ENCODE measurements around the gene CD302. TPM values are rescaled to one million over a fixed set of nuclear protein-coding genes. Genes with fewer than 3 reads are reported as not detected.

The CD302 gene
- total and polyA plus RNA-seq, 10 of the 15 experiments (the other 5 are each of a cell fraction or from before 2014, with no cell fraction given): 0.48 to 4.0 (median 2.1) TPM

GRCh38 chr2:159738509-159739390, 59.3 kb downstream of the CD302 start:
- H3K79me2 ChIP-seq (ENCODE audit: control insufficient read depth, insufficient read depth, low read length): peaks cover 47% of the 10 kb centered on the region
- peak; percentile 40 for ATAC-seq

GRCh38 chr2:159737917-159738296, 60.1 kb downstream of the CD302 start:
- ChIA-PET RAD21 (ENCODE audit: unreplicated experiment) (no interaction called here), SMC1A (ENCODE audit: uncharacterized antibody, unreplicated experiment) (interaction anchor here (1.0 to 12.5 kb wide), 3 partner anchors 9 to 20 kb away, joined by 4 to 84 read pairs (median 5); no protein-coding TSS in a partner anchor), CTCF (interaction anchor here (1.5 kb wide), 1 partner anchor 181 kb away, joined by 3 read pairs; no protein-coding TSS in a partner anchor), POLR2A (no interaction called here)
- no peaks in the 10 kb centered on the region for H3K27me3 ChIP-seq (replicated peaks in 1 of 2; ENCODE audit: control insufficient read depth in 2 of 2, insufficient read depth in 2 of 2, low read length in 1 of 2)
- in situ Hi-C loops (cut with MboI) (no loop called here), intact Hi-C loops (cut with micrococcal nuclease; ENCODE audit: unreplicated experiment) (no loop called here)
- peaks cover 3% of the 10 kb centered on the region; the same call in 1 of the 2 replicates for H4K20me1 ChIP-seq (ENCODE audit: control insufficient read depth, insufficient read depth)
- H3K27ac ChIP-seq (ENCODE audit: control insufficient read depth, insufficient read depth): no peak overlapping the region
- no peak for DNase-seq (ENCODE audit: low read depth, low spot score)
- no peak overlapping the region for H2AFZ ChIP-seq (ENCODE audit: control insufficient read depth, low read depth, low read length)
- WGBS (ENCODE audit: insufficient coverage, insufficient replicate concordance, low lambda C conversion rate, missing lambda C conversion rate): over 99% methylated on average over 11 of the region's 11 CpGs
- no TSS peak for BruUV-seq (replicated peaks)
- H3K9me3 ChIP-seq (replicated peaks; ENCODE audit: control insufficient read depth, insufficient read depth, low read length): no peaks in the 10 kb centered on the region
- peak; percentile 60 for TF ChIP-seq POLR2A (IDR thresholded peaks at IDR 0.05; ENCODE audit: low read depth, low read length)
- no peak for TF ChIP-seq POU2F2 (IDR thresholded peaks at IDR 0.05; ENCODE audit: borderline replicate concordance, low read depth, low read length)
- H3K9ac ChIP-seq (ENCODE audit: control insufficient read depth, insufficient read depth, low read length): no peak overlapping the region
- ATAC-seq: no peak; the same call in 2 of the 3 replicates
- H3K4me1 ChIP-seq (ENCODE audit: control insufficient read depth, insufficient read depth, low read length): no peaks in the 10 kb centered on the region
- peaks cover 49% of the 10 kb centered on the region for H3K79me2 ChIP-seq (ENCODE audit: control insufficient read depth, insufficient read depth, low read length)
- H3K36me3 ChIP-seq (ENCODE audit: control insufficient read depth in 2 of 2, insufficient read depth in 2 of 2, low read length in 1 of 2): peaks cover 20 to 31% of the 10 kb centered on the region in 2 experiments; a peak in 3 of 4 replicates
- no peak overlapping the region for H3K4me3 ChIP-seq
- no peak for FAIRE-seq
- H3K4me2 ChIP-seq (ENCODE audit: control insufficient read depth, insufficient read depth): no peak overlapping the region

More at GRCh38 chr2:159738509-159739390, 59.3 kb downstream of the CD302 start:
- H3K4me1 ChIP-seq (ENCODE audit: control insufficient read depth, insufficient read depth, low read length): no peaks in the 10 kb centered on the region
- DNase-seq (ENCODE audit: low read depth, low spot score): no peak
- in situ Hi-C loops (cut with MboI): no loop called here
- H3K4me2 ChIP-seq (ENCODE audit: control insufficient read depth, insufficient read depth): no peak overlapping the region
- TF ChIP-seq POLR2A (IDR thresholded peaks at IDR 0.05; ENCODE audit: low read depth, low read length) (peak; percentile 61), POLR2AphosphoS5 (IDR thresholded peaks at IDR 0.05; ENCODE audit: low read length) (peak; percentile 31), SPI1 (IDR thresholded peaks at IDR 0.05; ENCODE audit: borderline replicate concordance, insufficient read depth, low read depth, low read length) (peak; percentile 50; the same call in 1 of the 2 replicates), KDM1A (IDR thresholded peaks at IDR 0.05; ENCODE audit: borderline replicate concordance) (no peak), TCF3 (IDR thresholded peaks at IDR 0.05; ENCODE audit: borderline replicate concordance, insufficient read depth, low read depth, low read length) (no peak)
- peaks cover 20 to 37% of the 10 kb centered on the region in 2 experiments for H3K36me3 ChIP-seq (ENCODE audit: control insufficient read depth in 2 of 2, insufficient read depth in 2 of 2, low read length in 1 of 2)
- peaks cover 3% of the 10 kb centered on the region; the same call in 1 of the 2 replicates for H4K20me1 ChIP-seq (ENCODE audit: control insufficient read depth, insufficient read depth)
- intact Hi-C loops (cut with micrococcal nuclease; ENCODE audit: unreplicated experiment): no loop called here
- ChIA-PET POLR2A (no interaction called here), RAD21 (ENCODE audit: unreplicated experiment) (no interaction called here), CTCF (interaction anchor here (1.5 kb wide), 1 partner anchor 180 kb away, joined by 3 read pairs; no protein-coding TSS in a partner anchor), SMC1A (ENCODE audit: uncharacterized antibody, unreplicated experiment) (interaction anchor here (1.0 to 12.5 kb wide), 3 partner anchors 8 to 21 kb away, joined by 4 to 84 read pairs (median 5); no protein-coding TSS in a partner anchor)
- FAIRE-seq: no peak
- H3K27me3 ChIP-seq (replicated peaks in 1 of 2; ENCODE audit: control insufficient read depth in 2 of 2, insufficient read depth in 2 of 2, low read length in 1 of 2): no peaks in the 10 kb centered on the region
- H3K9ac ChIP-seq (ENCODE audit: control insufficient read depth, insufficient read depth, low read length): no peak overlapping the region
- H2AFZ ChIP-seq (ENCODE audit: control insufficient read depth, low read depth, low read length): no peak overlapping the region
- BruUV-seq (replicated peaks): no TSS peak
- no peak overlapping the region for H3K4me3 ChIP-seq
- H3K27ac ChIP-seq (ENCODE audit: control insufficient read depth, insufficient read depth): no peak overlapping the region
- WGBS (ENCODE audit: insufficient coverage, insufficient replicate concordance, low lambda C conversion rate, missing lambda C conversion rate): 97% methylated on average over 15 of the region's 15 CpGs
- H3K9me3 ChIP-seq (replicated peaks; ENCODE audit: control insufficient read depth, insufficient read depth, low read length): no peaks in the 10 kb centered on the region
